ENCODE data around the gene EYS. TPM values are rescaled to one million over a fixed set of nuclear protein-coding genes. Genes with fewer than 3 reads are reported as not detected.

The EYS gene
- polyA plus RNA-seq, 2 of the 4 experiments (the other 2 are of a cell fraction) = 0.03 to 0.06 TPM

GRCh38 chr6:64630901-64631300 is 1076.1 kb downstream of the EYS start:
- H3K4me1 ChIP-seq = no peaks in the 10 kb centered on the region
- 8% methylated on average over 2 of the region's 2 CpGs for WGBS (ENCODE audit: missing lambda C conversion rate)
- POLR2A ChIA-PET = no interaction called here
- H3K4me3 ChIP-seq = no peak overlapping the region
- TF ChIP-seq EHF (CRISPR knock-in tag; IDR thresholded peaks at IDR 0.05) (no peak), HES2 (IDR thresholded peaks at IDR 0.05) (no peak), TFCP2L1 (CRISPR knock-in tag; IDR thresholded peaks at IDR 0.05) (no peak), POLR2AphosphoS2 (conservative IDR thresholded peaks at IDR 0.05; ENCODE audit: low read length) (no peak), MAFK (IDR thresholded peaks at IDR 0.05; ENCODE audit: partially characterized antibody) (no peak), PBX3 (IDR thresholded peaks at IDR 0.05) (no peak), TP53 (CRISPR knock-in tag; IDR thresholded peaks at IDR 0.05) (no peak), CBX8 (IDR thresholded peaks at IDR 0.05) (no peak), HMGXB4 (CRISPR knock-in tag; IDR thresholded peaks at IDR 0.05; ENCODE audit: borderline replicate concordance) (no peak), FOXS1 (CRISPR knock-in tag; IDR thresholded peaks at IDR 0.05) (no peak), RAD21 (conservative IDR thresholded peaks at IDR 0.05 in 1 of 2, IDR thresholded peaks at IDR 0.05 in 1 of 2) (no peak), ZSCAN20 (CRISPR knock-in tag; IDR thresholded peaks at IDR 0.05) (no peak), HEYL (CRISPR knock-in tag; IDR thresholded peaks at IDR 0.05) (no peak)
- CTCF ChIA-PET = no interaction called here
- FAIRE-seq = no peak
- no peak for DNase-seq (ENCODE audit: low read depth in 1 of 2, low spot score in 1 of 2)
- ATAC-seq = no peak
- no peaks in the 10 kb centered on the region for H3K9me3 ChIP-seq
- no peak overlapping the region for H3K27ac ChIP-seq
- no peak overlapping the region for H3K4me2 ChIP-seq

- Histone ChIP-seq H3K27ac (no peak overlapping the region), H3K4me1 (no peaks in the 10 kb centered on the region), H3K4me3 (no peak overlapping the region), H3K9me3 (no peaks in the 10 kb centered on the region), H3K4me2 (no peak overlapping the region)
- TF ChIP-seq MAFK (IDR thresholded peaks at IDR 0.05; ENCODE audit: partially characterized antibody) (peak; percentile 6), RAD21 (conservative IDR thresholded peaks at IDR 0.05 in 1 of 2, IDR thresholded peaks at IDR 0.05 in 1 of 2) (no peak), CBX2 (IDR thresholded peaks at IDR 0.05; ENCODE audit: borderline replicate concordance, low read depth) (no peak), NR3C1 (IDR thresholded peaks at IDR 0.05) (no peak), RFX5 (IDR thresholded peaks at IDR 0.05) (no peak)
- CTCF ChIA-PET = no interaction called here
- FAIRE-seq = no peak
- no peak for DNase-seq (ENCODE audit: low read depth in 1 of 2, low spot score in 1 of 2)
- ATAC-seq = no peak
- POLR2A ChIA-PET = no interaction called here
- WGBS (ENCODE audit: missing lambda C conversion rate) = 0% methylated on average over 1 of the region's 1 CpG
These were observed 1084.1 kb downstream of the EYS start for GRCh38 chr6:64622944-64623343.

- no peak for FAIRE-seq
These were observed 1104.0 kb downstream of the EYS start for GRCh38 chr6:64602993-64603392.

More at GRCh38 chr6:64602993-64603392, 1104.0 kb downstream of the EYS start:
- no peak overlapping the region for H3K4me3 ChIP-seq
- ChIA-PET POLR2A (no interaction called here), CTCF (no interaction called here)
- no peak for ATAC-seq
- no peaks in the 10 kb centered on the region for H3K4me1 ChIP-seq
- no peaks in the 10 kb centered on the region for H3K9me3 ChIP-seq
- H3K27ac ChIP-seq = no peak overlapping the region
- TF ChIP-seq CEBPB (IDR thresholded peaks at IDR 0.05) (no peak), ELK1 (IDR thresholded peaks at IDR 0.05; ENCODE audit: low read depth, low read length) (no peak), JUNB (IDR thresholded peaks at IDR 0.05) (no peak), ZSCAN20 (CRISPR knock-in tag; IDR thresholded peaks at IDR 0.05) (no peak), KDM1A (IDR thresholded peaks at IDR 0.05; ENCODE audit: low read depth) (no peak), TP53 (CRISPR knock-in tag; IDR thresholded peaks at IDR 0.05) (no peak), POLR2A (IDR thresholded peaks at IDR 0.05; ENCODE audit: low read length) (no peak), RNF2 (IDR thresholded peaks at IDR 0.05; ENCODE audit: borderline replicate concordance, low read depth) (no peak), HES2 (IDR thresholded peaks at IDR 0.05) (no peak), ZNF302 (CRISPR knock-in tag; IDR thresholded peaks at IDR 0.05) (no peak), MAX (IDR thresholded peaks at IDR 0.05) (no peak), ZFP36 (IDR thresholded peaks at IDR 0.05; ENCODE audit: borderline replicate concordance, partially characterized antibody) (no peak)
- H3K4me2 ChIP-seq = no peak overlapping the region
- DNase-seq (ENCODE audit: low read depth in 1 of 2, low spot score in 1 of 2) = no peak
- WGBS (ENCODE audit: missing lambda C conversion rate) = 58% methylated on average over 1 of the region's 1 CpG

Measured in A549 (cell line).